ENCODE measurements around the gene KANTR.

Gene KANTR, protein sequence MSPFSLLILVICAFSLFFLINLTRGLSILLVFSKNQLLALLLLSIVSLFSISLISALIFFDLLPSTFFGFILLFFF
- total RNA-seq, result 8.3 to 12.3 (median 9.0) reads per million in 3 donors

- no peaks in the 10 kb centered on the region for H3K36me3 ChIP-seq (ENCODE audit: control insufficient read depth, insufficient read depth, low read length)
- peak; percentile 73 to 79 (median 78) for DNase-seq
- no peaks in the 10 kb centered on the region for H3K4me1 ChIP-seq (ENCODE audit: control insufficient read depth, insufficient read depth, low read length, poor library complexity, severe bottlenecking)
- H3K27me3 ChIP-seq (replicated peaks; ENCODE audit: control insufficient read depth, insufficient read depth, low read length, poor library complexity, severe bottlenecking), result no peaks in the 10 kb centered on the region
- peak within 1 kb of the TSS; percentile 63 for H3K4me3 ChIP-seq (ENCODE audit: insufficient read depth, low read depth, low read length, poor library complexity, severe bottlenecking)
- no peaks in the 10 kb centered on the region for H3K9me3 ChIP-seq (ENCODE audit: control insufficient read depth, low read length)
- peak within 1 kb of the TSS; percentile 59 for H3K27ac ChIP-seq (ENCODE audit: insufficient read depth, low read length, poor library complexity, severe bottlenecking)
Measured at GRCh38 chrX:53093748-53094581, at the start of gene KANTR. Gene KANTR (plus strand): TSS chrX:53094142. CDS start chrX:53124273, 30,131 bp downstream.

- Histone ChIP-seq H3K36me3 (ENCODE audit: control insufficient read depth, insufficient read depth, low read length) (no peaks in the 10 kb centered on the region), H3K27me3 (replicated peaks; ENCODE audit: control insufficient read depth, insufficient read depth, low read length, poor library complexity, severe bottlenecking) (no peaks in the 10 kb centered on the region), H3K4me3 (ENCODE audit: insufficient read depth, low read depth, low read length, poor library complexity, severe bottlenecking) (no peak overlapping the region), H3K4me1 (ENCODE audit: control insufficient read depth, insufficient read depth, low read length, poor library complexity, severe bottlenecking) (no peaks in the 10 kb centered on the region), H3K27ac (ENCODE audit: insufficient read depth, low read length, poor library complexity, severe bottlenecking) (no peak overlapping the region), H3K9me3 (ENCODE audit: control insufficient read depth, low read length) (no peaks in the 10 kb centered on the region)
- DNase-seq, result no peak
Measured at GRCh38 chrX:53044995-53045394, 48.9 kb upstream of the KANTR start.

DNA sequence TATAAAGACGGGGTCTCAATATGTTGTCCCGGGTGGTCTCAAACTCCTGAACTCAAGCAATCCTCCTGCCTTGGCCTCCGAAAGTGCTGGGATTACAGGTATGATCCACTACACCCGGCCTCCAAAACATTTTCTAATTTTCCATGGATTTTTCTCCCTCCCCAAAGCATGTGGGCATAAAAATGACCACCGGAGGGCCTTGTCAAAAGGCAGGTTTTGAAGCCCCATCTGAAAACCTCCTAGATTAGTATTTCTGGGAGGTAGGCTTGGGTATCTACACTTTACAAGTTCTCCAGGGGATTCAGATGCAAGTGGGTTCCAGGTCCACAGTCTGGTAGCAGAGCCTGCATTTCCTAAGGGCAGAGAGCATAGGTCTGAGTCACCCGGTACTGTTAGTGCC is 46.7 kb upstream of the KANTR start:
- Histone ChIP-seq H3K36me3 (ENCODE audit: control insufficient read depth, insufficient read depth, low read length) (no peaks in the 10 kb centered on the region), H3K9me3 (ENCODE audit: control insufficient read depth, low read length) (no peaks in the 10 kb centered on the region), H3K4me1 (ENCODE audit: control insufficient read depth, insufficient read depth, low read length, poor library complexity, severe bottlenecking) (no peaks in the 10 kb centered on the region), H3K4me3 (ENCODE audit: insufficient read depth, low read depth, low read length, poor library complexity, severe bottlenecking) (no peak overlapping the region), H3K27ac (ENCODE audit: insufficient read depth, low read length, poor library complexity, severe bottlenecking) (no peak overlapping the region), H3K27me3 (replicated peaks; ENCODE audit: control insufficient read depth, insufficient read depth, low read length, poor library complexity, severe bottlenecking) (no peaks in the 10 kb centered on the region)
- DNase-seq, result no peak

GRCh38 chrX:53048169-53049126 is 45.5 kb upstream of the KANTR start, which contains the start of gene GPR173:
Gene GPR173 (plus strand): TSS chrX:53048789. CDS start chrX:53076622, 27,833 bp downstream.
- H3K27me3 ChIP-seq (replicated peaks; ENCODE audit: control insufficient read depth, insufficient read depth, low read length, poor library complexity, severe bottlenecking), result no peaks in the 10 kb centered on the region
- no peaks in the 10 kb centered on the region for H3K4me1 ChIP-seq (ENCODE audit: control insufficient read depth, insufficient read depth, low read length, poor library complexity, severe bottlenecking)
- no peaks in the 10 kb centered on the region for H3K9me3 ChIP-seq (ENCODE audit: control insufficient read depth, low read length)
- DNase-seq, result no peak
- no peaks in the 10 kb centered on the region for H3K36me3 ChIP-seq (ENCODE audit: control insufficient read depth, insufficient read depth, low read length)
- no peak within 1 kb of the TSS for H3K27ac ChIP-seq (ENCODE audit: insufficient read depth, low read length, poor library complexity, severe bottlenecking)
- no peak within 1 kb of the TSS for H3K4me3 ChIP-seq (ENCODE audit: insufficient read depth, low read depth, low read length, poor library complexity, severe bottlenecking)

DNA sequence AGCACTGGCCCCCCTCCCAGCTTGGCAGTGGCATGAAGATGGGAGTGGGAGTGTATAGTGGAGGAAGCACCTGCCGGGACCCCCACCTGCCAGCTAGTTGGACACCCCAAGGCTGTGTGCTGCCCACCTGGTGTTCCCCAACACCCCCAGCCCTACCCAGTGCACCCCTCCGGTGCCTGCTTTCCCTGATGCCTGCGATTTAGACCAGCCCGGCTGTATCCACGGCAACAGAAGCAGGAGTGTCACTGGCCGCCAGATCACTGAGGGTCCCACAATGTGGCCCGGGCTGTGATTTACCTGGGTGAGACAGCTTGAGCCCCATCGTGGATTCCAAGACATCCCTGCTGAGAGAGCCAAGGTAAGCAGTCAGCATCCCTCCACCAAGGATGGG is 44.8 kb upstream of the KANTR start:
- no peaks in the 10 kb centered on the region for H3K36me3 ChIP-seq (ENCODE audit: control insufficient read depth, insufficient read depth, low read length)
- H3K27me3 ChIP-seq (replicated peaks; ENCODE audit: control insufficient read depth, insufficient read depth, low read length, poor library complexity, severe bottlenecking), result no peaks in the 10 kb centered on the region
- H3K9me3 ChIP-seq (ENCODE audit: control insufficient read depth, low read length), result no peaks in the 10 kb centered on the region
- no peaks in the 10 kb centered on the region for H3K4me1 ChIP-seq (ENCODE audit: control insufficient read depth, insufficient read depth, low read length, poor library complexity, severe bottlenecking)
- no peak overlapping the region for H3K27ac ChIP-seq (ENCODE audit: insufficient read depth, low read length, poor library complexity, severe bottlenecking)
- H3K4me3 ChIP-seq (ENCODE audit: insufficient read depth, low read depth, low read length, poor library complexity, severe bottlenecking), result no peak overlapping the region
- DNase-seq, result no peak

GRCh38 chrX:53050841-53051240 is 43.1 kb upstream of the KANTR start:
- H3K4me3 ChIP-seq (ENCODE audit: insufficient read depth, low read depth, low read length, poor library complexity, severe bottlenecking), result no peak overlapping the region
- no peak for DNase-seq
- no peaks in the 10 kb centered on the region for H3K9me3 ChIP-seq (ENCODE audit: control insufficient read depth, low read length)
- no peaks in the 10 kb centered on the region for H3K36me3 ChIP-seq (ENCODE audit: control insufficient read depth, insufficient read depth, low read length)
- no peak overlapping the region for H3K27ac ChIP-seq (ENCODE audit: insufficient read depth, low read length, poor library complexity, severe bottlenecking)
- no peaks in the 10 kb centered on the region for H3K27me3 ChIP-seq (replicated peaks; ENCODE audit: control insufficient read depth, insufficient read depth, low read length, poor library complexity, severe bottlenecking)
- no peaks in the 10 kb centered on the region for H3K4me1 ChIP-seq (ENCODE audit: control insufficient read depth, insufficient read depth, low read length, poor library complexity, severe bottlenecking)

- Histone ChIP-seq H3K9me3 (ENCODE audit: control insufficient read depth, low read length) (no peaks in the 10 kb centered on the region), H3K4me1 (ENCODE audit: control insufficient read depth, insufficient read depth, low read length, poor library complexity, severe bottlenecking) (no peaks in the 10 kb centered on the region), H3K27ac (ENCODE audit: insufficient read depth, low read length, poor library complexity, severe bottlenecking) (no peak overlapping the region), H3K36me3 (ENCODE audit: control insufficient read depth, insufficient read depth, low read length) (no peaks in the 10 kb centered on the region), H3K27me3 (replicated peaks; ENCODE audit: control insufficient read depth, insufficient read depth, low read length, poor library complexity, severe bottlenecking) (no peaks in the 10 kb centered on the region), H3K4me3 (ENCODE audit: insufficient read depth, low read depth, low read length, poor library complexity, severe bottlenecking) (no peak overlapping the region)
- no peak for DNase-seq
Measured at GRCh38 chrX:53055244-53055849, 38.6 kb upstream of the KANTR start.

- no peaks in the 10 kb centered on the region for H3K27me3 ChIP-seq (replicated peaks; ENCODE audit: control insufficient read depth, insufficient read depth, low read length, poor library complexity, severe bottlenecking)
- H3K4me3 ChIP-seq (ENCODE audit: insufficient read depth, low read depth, low read length, poor library complexity, severe bottlenecking), result no peak overlapping the region
- no peaks in the 10 kb centered on the region for H3K36me3 ChIP-seq (ENCODE audit: control insufficient read depth, insufficient read depth, low read length)
- H3K9me3 ChIP-seq (ENCODE audit: control insufficient read depth, low read length), result no peaks in the 10 kb centered on the region
- no peaks in the 10 kb centered on the region for H3K4me1 ChIP-seq (ENCODE audit: control insufficient read depth, insufficient read depth, low read length, poor library complexity, severe bottlenecking)
- DNase-seq, result no peak
- H3K27ac ChIP-seq (ENCODE audit: insufficient read depth, low read length, poor library complexity, severe bottlenecking), result no peak overlapping the region
Measured at GRCh38 chrX:53056292-53056691, 37.6 kb upstream of the KANTR start.

DNA sequence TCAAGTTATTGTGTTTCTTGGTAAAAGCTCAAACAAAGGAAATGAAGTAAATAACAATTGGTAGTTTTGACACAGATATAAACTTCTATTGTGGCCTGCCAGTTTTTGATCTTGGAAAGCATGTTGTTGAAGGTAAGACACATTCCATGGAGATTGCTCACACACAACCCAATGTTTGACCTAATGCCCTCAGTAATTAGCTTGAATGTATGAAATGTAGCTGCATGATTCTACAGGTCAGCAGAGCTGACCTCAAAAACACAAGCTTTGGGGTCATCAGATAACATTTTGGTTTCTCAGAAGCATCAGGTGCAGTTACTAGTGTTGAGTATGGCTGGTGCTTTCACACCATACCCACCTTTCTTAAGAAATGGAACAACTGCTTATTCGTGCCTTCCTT is 28.8 kb upstream of the KANTR start:
- DNase-seq, result no peak
- Histone ChIP-seq H3K4me1 (ENCODE audit: control insufficient read depth, insufficient read depth, low read length, poor library complexity, severe bottlenecking) (no peaks in the 10 kb centered on the region), H3K27me3 (replicated peaks; ENCODE audit: control insufficient read depth, insufficient read depth, low read length, poor library complexity, severe bottlenecking) (no peaks in the 10 kb centered on the region), H3K9me3 (ENCODE audit: control insufficient read depth, low read length) (no peaks in the 10 kb centered on the region), H3K27ac (ENCODE audit: insufficient read depth, low read length, poor library complexity, severe bottlenecking) (no peak overlapping the region), H3K36me3 (ENCODE audit: control insufficient read depth, insufficient read depth, low read length) (no peaks in the 10 kb centered on the region), H3K4me3 (ENCODE audit: insufficient read depth, low read depth, low read length, poor library complexity, severe bottlenecking) (no peak overlapping the region)
